GM12891 (cell line): Measurements from ENCODE around the gene FLRT1.

ENCODE experiments used
- POLR2A ChIP-seq: IDR thresholded peaks from 2 replicates; pipeline ENCODE4 v1.6.1; 2011; ENCODE audit warnings: low read depth, low read length, control low read depth
- TAF1 ChIP-seq: IDR thresholded peaks from 2 replicates; pipeline ENCODE4 v1.6.1; 2011; ENCODE audit warnings: low read depth, low read length, control low read depth

GRCh38 chr11:64060263-64060860 lies 24.6 kb downstream of the FLRT1 start:
- TF ChIP-seq TAF1, result no peak
- no peak for TF ChIP-seq POLR2A
